GM12873 (cell line): ENCODE measurements around the gene OCSTAMP.

Experiments
- CTCF ChIP-seq: IDR thresholded peaks from 2 replicates; pipeline ENCODE4 v1.5.1; 2012; ENCODE audit warnings: low read depth, mild to moderate bottlenecking, moderate library complexity, low read length, control low read depth; ENCODE audit not compliant: insufficient read depth; ENCODE audit errors: missing control alignments

Gene OCSTAMP

GRCh38 chr20:46509523-46509922 is 40.9 kb downstream of the OCSTAMP start:
- TF ChIP-seq CTCF: no peak

GRCh38 chr20:46507760-46508407 is 42.6 kb downstream of the OCSTAMP start:
- no peak for TF ChIP-seq CTCF

GRCh38 chr20:46505506-46505905 is 44.9 kb downstream of the OCSTAMP start:
- no peak for TF ChIP-seq CTCF

- no peak for TF ChIP-seq CTCF
Measured at GRCh38 chr20:46501961-46502360, 48.5 kb downstream of the OCSTAMP start.

- TF ChIP-seq CTCF: no peak
Measured at GRCh38 chr20:46501337-46501942, 49.0 kb downstream of the OCSTAMP start.

- no peak for TF ChIP-seq CTCF
Measured at GRCh38 chr20:46494077-46494476, 56.4 kb downstream of the OCSTAMP start.

GRCh38 chr20:46491354-46491753 is 59.1 kb downstream of the OCSTAMP start:
- TF ChIP-seq CTCF: no peak
